ENCODE measurements around the gene PNPLA6. TPM values are rescaled to one million over a fixed set of nuclear protein-coding genes. Genes with fewer than 3 reads are reported as not detected.
"Not testable (repeated sequence)": the region's sequence is repeated elsewhere in the genome, so short reads cannot be mapped to it uniquely, and the experiment has no call there.

The PNPLA6 gene
- total RNA-seq, 4 donors from 2014 or later = 39.7 to 74.1 (median 50.1) TPM

DNA sequence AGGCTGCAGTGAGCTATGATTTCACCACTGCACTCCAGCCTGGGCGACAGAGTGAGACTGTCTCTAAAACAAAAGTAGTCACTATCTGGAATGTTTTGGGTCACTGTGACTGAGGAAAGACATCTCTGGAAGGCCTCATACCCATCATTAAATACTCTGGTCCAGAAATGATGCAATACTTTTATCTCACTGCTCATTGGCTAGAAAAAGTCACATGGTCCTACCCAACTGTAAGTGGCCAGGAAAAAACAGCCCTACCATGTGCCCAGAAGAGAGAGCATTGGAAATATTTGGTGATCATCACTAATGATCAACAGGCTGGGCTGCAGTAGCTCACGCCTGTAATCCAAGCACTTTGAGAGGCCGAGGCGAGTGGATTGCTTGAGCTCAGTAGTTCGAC, 29.8 kb downstream of the PNPLA6 start:
- Histone ChIP-seq H3K4me3 (no peak overlapping the region), H3K4me1 (peaks cover 0 to 6% (median 0%) of the 10 kb centered on the region in 3 donors), H3K27me3 (no peaks in the 10 kb centered on the region), H3K36me3 (peaks cover 0 to 16% (median 12%) of the 10 kb centered on the region in 3 donors), H3K9me3 (no peaks in the 10 kb centered on the region), H3K27ac (no peak overlapping the region)
- no peak for DNase-seq
- TF ChIP-seq, protein P1, sequence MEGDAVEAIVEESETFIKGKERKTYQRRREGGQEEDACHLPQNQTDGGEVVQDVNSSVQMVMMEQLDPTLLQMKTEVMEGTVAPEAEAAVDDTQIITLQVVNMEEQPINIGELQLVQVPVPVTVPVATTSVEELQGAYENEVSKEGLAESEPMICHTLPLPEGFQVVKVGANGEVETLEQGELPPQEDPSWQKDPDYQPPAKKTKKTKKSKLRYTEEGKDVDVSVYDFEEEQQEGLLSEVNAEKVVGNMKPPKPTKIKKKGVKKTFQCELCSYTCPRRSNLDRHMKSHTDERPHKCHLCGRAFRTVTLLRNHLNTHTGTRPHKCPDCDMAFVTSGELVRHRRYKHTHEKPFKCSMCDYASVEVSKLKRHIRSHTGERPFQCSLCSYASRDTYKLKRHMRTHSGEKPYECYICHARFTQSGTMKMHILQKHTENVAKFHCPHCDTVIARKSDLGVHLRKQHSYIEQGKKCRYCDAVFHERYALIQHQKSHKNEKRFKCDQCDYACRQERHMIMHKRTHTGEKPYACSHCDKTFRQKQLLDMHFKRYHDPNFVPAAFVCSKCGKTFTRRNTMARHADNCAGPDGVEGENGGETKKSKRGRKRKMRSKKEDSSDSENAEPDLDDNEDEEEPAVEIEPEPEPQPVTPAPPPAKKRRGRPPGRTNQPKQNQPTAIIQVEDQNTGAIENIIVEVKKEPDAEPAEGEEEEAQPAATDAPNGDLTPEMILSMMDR (IDR thresholded peaks at IDR 0.05) = no peak
- 81 to 85% methylated on average over 5 of the region's 5 CpGs for WGBS, 2 donors
- intact Hi-C loops (cut with DNase I) = loop anchor here (5.0 kb wide), 2 partner anchors 112 to 232 kb away; partner anchors contain the start of gene MCEMP1

GRCh38 chr19:7570761-7571160, 35.2 kb downstream of the PNPLA6 start:
- WGBS, 2 donors = 36 to 40% methylated on average over 5 of the region's 5 CpGs
- intact Hi-C loops (cut with DNase I) = no loop called here
- no peak for DNase-seq

DNA sequence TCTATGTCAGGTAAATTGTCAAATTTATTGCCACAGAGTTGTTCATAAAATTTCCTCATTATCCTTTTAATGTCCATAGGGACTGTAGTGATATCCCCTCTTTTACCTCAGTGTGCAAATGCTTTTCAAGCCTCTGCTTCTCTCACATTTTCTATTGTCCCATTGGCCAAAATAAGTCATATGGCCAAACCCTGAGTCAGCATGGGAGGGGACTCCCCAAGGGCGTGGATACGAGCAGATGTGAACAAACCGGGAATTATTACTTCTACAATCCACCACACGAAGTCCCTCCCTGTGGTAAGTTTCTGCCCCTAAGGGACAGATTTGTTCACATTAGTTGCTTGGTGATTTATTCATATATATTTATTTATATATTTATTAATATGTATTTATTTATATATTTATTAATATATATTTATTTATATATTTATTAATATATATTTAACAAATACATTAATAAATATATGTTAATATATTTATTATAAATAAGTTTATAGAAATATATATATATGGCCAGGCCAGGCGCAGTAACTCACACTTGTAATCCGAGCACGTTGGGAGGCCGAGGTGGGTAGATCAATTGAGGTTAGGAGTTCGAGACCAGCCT, 40.0 kb downstream of the PNPLA6 start:
- intact Hi-C loops (cut with DNase I) = no loop called here
- no peak for DNase-seq
- H3K4me1 ChIP-seq = no peaks in the 10 kb centered on the region

More at GRCh38 chr19:7570761-7571160, 35.2 kb downstream of the PNPLA6 start:
- Histone ChIP-seq H3K4me3 (no peak overlapping the region), H3K27me3 (no peaks in the 10 kb centered on the region), H3K27ac (no peak overlapping the region), H3K4me1 (peaks cover 0 to 6% (median 0%) of the 10 kb centered on the region in 3 donors), H3K36me3 (no peaks in the 10 kb centered on the region), H3K9me3 (no peaks in the 10 kb centered on the region)
- no peak for TF ChIP-seq POLR2A (IDR thresholded peaks at IDR 0.05)
- TF ChIP-seq, protein P1 (IDR thresholded peaks at IDR 0.05) = no peak

DNA sequence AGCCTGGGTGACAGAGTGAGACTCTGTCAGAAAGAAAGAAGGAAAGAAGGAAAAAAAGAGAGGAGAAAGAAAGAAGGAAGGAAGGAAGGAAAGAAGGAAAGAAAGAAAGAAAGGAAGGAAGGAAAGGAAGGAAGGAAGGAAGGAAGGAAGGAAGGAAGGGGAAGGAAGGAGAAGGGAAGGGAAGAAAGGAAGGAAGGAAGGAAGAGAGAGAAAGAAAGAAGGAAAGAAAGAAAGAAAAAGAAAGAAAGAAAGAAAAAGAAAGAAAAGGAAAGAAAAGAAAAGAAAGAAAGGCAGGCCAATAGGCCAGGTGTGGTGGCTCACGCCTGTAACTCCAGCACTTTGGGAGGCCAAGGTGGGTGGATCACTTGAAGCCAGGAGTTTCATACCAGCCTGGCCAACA, 41.9 kb downstream of the PNPLA6 start:
- H3K4me1 ChIP-seq; H3K9me3 ChIP-seq; intact Hi-C loops (cut with DNase I); DNase-seq; H3K27ac ChIP-seq; H3K4me3 ChIP-seq; H3K36me3 ChIP-seq: not testable (repeated sequence)
- WGBS, 2 donors = 85 to 95% methylated on average over 1 of the region's 1 CpG
- peaks cover 0 to 17% (median 0%) of the 10 kb centered on the region in 4 donors for H3K27me3 ChIP-seq

More for the DNA sequence above, 40.0 kb downstream of the PNPLA6 start:
- H3K36me3 ChIP-seq = no peaks in the 10 kb centered on the region
- no peak overlapping the region for H3K4me3 ChIP-seq
- no peak overlapping the region for H3K27ac ChIP-seq
- TF ChIP-seq, protein P1 (IDR thresholded peaks at IDR 0.05) = no peak
- no peak for TF ChIP-seq POLR2A (IDR thresholded peaks at IDR 0.05)
- H3K9me3 ChIP-seq = no peaks in the 10 kb centered on the region
- H3K27me3 ChIP-seq = peaks cover 0 to 13% (median 0%) of the 10 kb centered on the region in 4 donors
- 61 to 66% methylated on average over 9 of the region's 9 CpGs for WGBS, 2 donors

DNA sequence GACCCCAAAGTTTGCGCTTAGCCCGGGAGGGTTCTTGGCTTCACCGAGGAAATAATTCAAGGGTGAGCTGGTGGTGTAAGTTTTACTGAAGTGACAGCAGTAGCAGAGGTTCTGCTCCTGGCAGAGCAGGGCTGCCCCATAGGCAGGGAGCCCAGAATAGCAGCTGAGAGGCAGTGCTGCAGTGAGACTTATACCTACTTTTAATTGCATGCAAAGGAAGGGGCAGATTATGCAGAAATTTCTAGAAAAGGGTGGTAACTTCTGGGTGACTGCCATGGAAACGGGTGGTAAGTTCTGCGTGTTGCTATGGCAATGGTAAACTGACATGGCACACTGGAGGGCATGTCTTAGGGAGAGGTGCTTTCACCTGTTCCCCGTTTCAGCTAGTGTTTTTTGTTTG, 42.6 kb downstream of the PNPLA6 start:
- Histone ChIP-seq H3K27me3 (peaks cover 0 to 18% (median 0%) of the 10 kb centered on the region in 4 donors), H3K9me3 (no peaks in the 10 kb centered on the region), H3K4me3 (no peak overlapping the region), H3K4me1 (peaks cover 0 to 5% (median 0%) of the 10 kb centered on the region in 3 donors), H3K36me3 (no peaks in the 10 kb centered on the region), H3K27ac (no peak overlapping the region)
- intact Hi-C loops (cut with DNase I) = no loop called here
- no peak for DNase-seq
- TF ChIP-seq POLR2A (IDR thresholded peaks at IDR 0.05) = no peak
- 51 to 55% methylated on average over 6 of the region's 6 CpGs for WGBS, 2 donors

GRCh38 chr19:7579182-7579581, 43.7 kb downstream of the PNPLA6 start:
- 55 to 67% methylated on average over 6 of the region's 6 CpGs for WGBS, 2 donors
- no peak overlapping the region for H3K27ac ChIP-seq
- peaks cover 0 to 18% (median 0%) of the 10 kb centered on the region in 4 donors for H3K27me3 ChIP-seq
- TF ChIP-seq POLR2A (IDR thresholded peaks at IDR 0.05) = no peak
- TF ChIP-seq, protein P1 (IDR thresholded peaks at IDR 0.05) = no peak
- intact Hi-C loops (cut with DNase I) = no loop called here
- DNase-seq = no peak
- no peaks in the 10 kb centered on the region for H3K36me3 ChIP-seq
- H3K4me1 ChIP-seq = peaks cover 0 to 5% (median 0%) of the 10 kb centered on the region in 3 donors
- H3K4me3 ChIP-seq = no peak overlapping the region
- no peaks in the 10 kb centered on the region for H3K9me3 ChIP-seq
